GM19099 (cell line): ENCODE data around the gene HSH2D.

Experiments
- POLR2A ChIP-seq: IDR thresholded peaks from 3 replicates; pipeline ENCODE4 v1.6.1; 2011; ENCODE audit warnings: low read depth; ENCODE audit not compliant: insufficient read length; ENCODE audit errors: extremely low read depth

Gene HSH2D

GRCh38 chr19:16142032-16142580 is 1.4 kb upstream of the HSH2D start:
- no peak for TF ChIP-seq POLR2A

- TF ChIP-seq POLR2A, result no peak
Measured at GRCh38 chr19:16144216-16144581, 714 bp downstream of the HSH2D start.

- peak; percentile 14 for TF ChIP-seq POLR2A
Measured at GRCh38 chr19:16146112-16146511, 2.6 kb downstream of the HSH2D start.

GRCh38 chr19:16148443-16149229 is 5.2 kb downstream of the HSH2D start:
- TF ChIP-seq POLR2A, result no peak

GRCh38 chr19:16153582-16154336 is 10.3 kb downstream of the HSH2D start:
- no peak for TF ChIP-seq POLR2A

GRCh38 chr19:16154557-16154956 is 11.1 kb downstream of the HSH2D start:
- no peak for TF ChIP-seq POLR2A

GRCh38 chr19:16155128-16155527 is 11.6 kb downstream of the HSH2D start:
- TF ChIP-seq POLR2A, result peak; percentile 26

- TF ChIP-seq POLR2A, result no peak
Measured at GRCh38 chr19:16156904-16157303, 13.4 kb downstream of the HSH2D start.

- no peak for TF ChIP-seq POLR2A
Measured at GRCh38 chr19:16157601-16158000, 14.1 kb downstream of the HSH2D start.

- no peak for TF ChIP-seq POLR2A
Measured at GRCh38 chr19:16159655-16160054, 16.2 kb downstream of the HSH2D start.

GRCh38 chr19:16160445-16160942 is 17.0 kb downstream of the HSH2D start:
- TF ChIP-seq POLR2A, result no peak

- TF ChIP-seq POLR2A, result no peak
Measured at GRCh38 chr19:16160943-16161560, 17.6 kb downstream of the HSH2D start.

- no peak for TF ChIP-seq POLR2A
Measured at GRCh38 chr19:16161840-16162239, 18.4 kb downstream of the HSH2D start.

GRCh38 chr19:16164222-16164890 is 20.9 kb downstream of the HSH2D start:
- TF ChIP-seq POLR2A, result no peak

- TF ChIP-seq POLR2A, result no peak
Measured at GRCh38 chr19:16166417-16166816, 22.9 kb downstream of the HSH2D start.
